Stomach smooth muscle (tissue), 2 donors: ENCODE results near the gene AP4B1.
A peak's percentile ranks its signal among the peaks of the same experiment; 100 is the strongest.

Experiments
- H3K27ac ChIP-seq: one replicate; pipeline ENCODE4 v1.7.0; 2013; ENCODE audit warnings: mild to moderate bottlenecking, low read length, inconsistent platforms
- H3K27me3 ChIP-seq, 2 donors: one replicate each; pipeline ENCODE4 v1.7.0; 2013; ENCODE audit warnings: low read length in 2 of 2; ENCODE audit not compliant: insufficient read depth in 2 of 2, control insufficient read depth in 1 of 2
- H3K36me3 ChIP-seq, 2 donors: one replicate each; pipeline ENCODE4 v1.7.0; 2013; ENCODE audit warnings: low read length in 2 of 2; ENCODE audit not compliant: control insufficient read depth in 2 of 2, insufficient read depth in 2 of 2
- H3K4me1 ChIP-seq: one replicate; pipeline ENCODE4 v1.7.0; 2013; ENCODE audit warnings: low read length; ENCODE audit not compliant: control insufficient read depth, insufficient read depth
- H3K4me3 ChIP-seq, 2 donors: one replicate each; pipeline ENCODE4 v1.7.0; 2013; ENCODE audit warnings: low read length in 2 of 2
- H3K9ac ChIP-seq, 2 donors: one replicate each; pipeline ENCODE4 v1.7.0; 2013; ENCODE audit warnings: low read length in 2 of 2, mild to moderate bottlenecking in 1 of 2
- H3K9me3 ChIP-seq, 2 donors: one replicate each; pipeline ENCODE4 v1.7.0; 2013; ENCODE audit warnings: low read length in 2 of 2; ENCODE audit not compliant: control insufficient read depth in 2 of 2
- donor health status: healthy.
- donor health status: Pancreatic carcinoma.

The AP4B1 gene

GRCh38 chr1:113942527-113942926 is 37.9 kb upstream of the AP4B1 start:
- Histone ChIP-seq H3K27ac (no peak overlapping the region), H3K9me3 (no peaks in the 10 kb centered on the region), H3K36me3 (peaks cover 10 to 11% of the 10 kb centered on the region in 2 donors), H3K9ac (no peak overlapping the region), H3K4me1 (peaks cover 7% of the 10 kb centered on the region), H3K4me3 (no peak overlapping the region), H3K27me3 (no peaks in the 10 kb centered on the region)

GRCh38 chr1:113941245-113941559 is 36.6 kb upstream of the AP4B1 start:
- Histone ChIP-seq H3K9me3 (no peaks in the 10 kb centered on the region), H3K27me3 (no peaks in the 10 kb centered on the region), H3K36me3 (peaks cover 10 to 11% of the 10 kb centered on the region in 2 donors), H3K9ac (no peak overlapping the region), H3K4me1 (no peaks in the 10 kb centered on the region), H3K27ac (no peak overlapping the region), H3K4me3 (no peak overlapping the region)

- no peak overlapping the region for H3K9ac ChIP-seq
- H3K36me3 ChIP-seq: peaks cover 10 to 11% of the 10 kb centered on the region in 2 donors
- no peaks in the 10 kb centered on the region for H3K27me3 ChIP-seq
- no peak overlapping the region for H3K4me3 ChIP-seq
- H3K27ac ChIP-seq: no peak overlapping the region
- no peaks in the 10 kb centered on the region for H3K9me3 ChIP-seq
- H3K4me1 ChIP-seq: no peaks in the 10 kb centered on the region
Measured at GRCh38 chr1:113940365-113941244, 36.0 kb upstream of the AP4B1 start.

GRCh38 chr1:113938192-113938591 is 33.6 kb upstream of the AP4B1 start:
- Histone ChIP-seq H3K9me3 (no peaks in the 10 kb centered on the region), H3K36me3 (peaks cover 10 to 11% of the 10 kb centered on the region in 2 donors), H3K9ac (no peak overlapping the region), H3K27me3 (no peaks in the 10 kb centered on the region), H3K4me1 (peaks cover 3% of the 10 kb centered on the region), H3K4me3 (no peak overlapping the region), H3K27ac (no peak overlapping the region)

- H3K36me3 ChIP-seq: peaks cover 10 to 11% of the 10 kb centered on the region in 2 donors
- no peak overlapping the region for H3K9ac ChIP-seq
- H3K9me3 ChIP-seq: no peaks in the 10 kb centered on the region
- H3K4me1 ChIP-seq: peaks cover 5% of the 10 kb centered on the region
- H3K4me3 ChIP-seq: no peak overlapping the region
- no peak overlapping the region for H3K27ac ChIP-seq
- no peaks in the 10 kb centered on the region for H3K27me3 ChIP-seq
Measured at GRCh38 chr1:113937146-113937545, 32.5 kb upstream of the AP4B1 start.

GRCh38 chr1:113935970-113936369 is 31.4 kb upstream of the AP4B1 start:
- no peak overlapping the region for H3K9ac ChIP-seq
- H3K27ac ChIP-seq: no peak overlapping the region
- H3K4me3 ChIP-seq: no peak overlapping the region
- H3K4me1 ChIP-seq: peaks cover 5% of the 10 kb centered on the region
- H3K9me3 ChIP-seq: no peaks in the 10 kb centered on the region
- H3K27me3 ChIP-seq: no peaks in the 10 kb centered on the region
- peaks cover 6% of the 10 kb centered on the region in 2 donors for H3K36me3 ChIP-seq

- Histone ChIP-seq H3K4me3 (no peak overlapping the region), H3K9ac (no peak overlapping the region), H3K4me1 (peaks cover 5% of the 10 kb centered on the region), H3K27ac (no peak overlapping the region), H3K27me3 (no peaks in the 10 kb centered on the region), H3K36me3 (no peaks in the 10 kb centered on the region), H3K9me3 (no peaks in the 10 kb centered on the region)
Measured at GRCh38 chr1:113935176-113935575, 30.6 kb upstream of the AP4B1 start.

- no peaks in the 10 kb centered on the region for H3K9me3 ChIP-seq
- no peak overlapping the region for H3K9ac ChIP-seq
- H3K4me3 ChIP-seq: no peak overlapping the region
- peaks cover 5% of the 10 kb centered on the region for H3K4me1 ChIP-seq
- H3K27me3 ChIP-seq: no peaks in the 10 kb centered on the region
- no peaks in the 10 kb centered on the region for H3K36me3 ChIP-seq
- no peak overlapping the region for H3K27ac ChIP-seq
Measured at GRCh38 chr1:113934511-113935055, 30.0 kb upstream of the AP4B1 start.

- no peak overlapping the region for H3K9ac ChIP-seq
- no peaks in the 10 kb centered on the region for H3K27me3 ChIP-seq
- H3K4me3 ChIP-seq: no peak overlapping the region
- peaks cover 5% of the 10 kb centered on the region for H3K4me1 ChIP-seq
- no peaks in the 10 kb centered on the region for H3K36me3 ChIP-seq
- no peak overlapping the region for H3K27ac ChIP-seq
- H3K9me3 ChIP-seq: no peaks in the 10 kb centered on the region
Measured at GRCh38 chr1:113934006-113934405, 29.4 kb upstream of the AP4B1 start.

- no peaks in the 10 kb centered on the region for H3K36me3 ChIP-seq
- no peaks in the 10 kb centered on the region for H3K27me3 ChIP-seq
- peaks cover 10% of the 10 kb centered on the region for H3K4me1 ChIP-seq
- H3K27ac ChIP-seq: peak overlapping the region; percentile 97
- H3K9ac ChIP-seq: peak overlapping the region in 1 of 2 donors; percentile 73
- no peaks in the 10 kb centered on the region for H3K9me3 ChIP-seq
- peak overlapping the region; percentile 65 to 98 for H3K4me3 ChIP-seq
Measured at GRCh38 chr1:113931451-113931851, 26.9 kb upstream of the AP4B1 start.
